NCI-H2081 (cell line): ENCODE measurements around the gene NYNRIN.
"Not testable (repeated sequence)": the region's sequence is repeated elsewhere in the genome, so short reads cannot be mapped to it uniquely, and the experiment has no call there.

Experiments used
- DNase-seq, 2 experiments: peaks; one replicate each; lab custom pipeline; 2025; lab: John Stamatoyannopoulos, UW

Gene NYNRIN

DNA sequence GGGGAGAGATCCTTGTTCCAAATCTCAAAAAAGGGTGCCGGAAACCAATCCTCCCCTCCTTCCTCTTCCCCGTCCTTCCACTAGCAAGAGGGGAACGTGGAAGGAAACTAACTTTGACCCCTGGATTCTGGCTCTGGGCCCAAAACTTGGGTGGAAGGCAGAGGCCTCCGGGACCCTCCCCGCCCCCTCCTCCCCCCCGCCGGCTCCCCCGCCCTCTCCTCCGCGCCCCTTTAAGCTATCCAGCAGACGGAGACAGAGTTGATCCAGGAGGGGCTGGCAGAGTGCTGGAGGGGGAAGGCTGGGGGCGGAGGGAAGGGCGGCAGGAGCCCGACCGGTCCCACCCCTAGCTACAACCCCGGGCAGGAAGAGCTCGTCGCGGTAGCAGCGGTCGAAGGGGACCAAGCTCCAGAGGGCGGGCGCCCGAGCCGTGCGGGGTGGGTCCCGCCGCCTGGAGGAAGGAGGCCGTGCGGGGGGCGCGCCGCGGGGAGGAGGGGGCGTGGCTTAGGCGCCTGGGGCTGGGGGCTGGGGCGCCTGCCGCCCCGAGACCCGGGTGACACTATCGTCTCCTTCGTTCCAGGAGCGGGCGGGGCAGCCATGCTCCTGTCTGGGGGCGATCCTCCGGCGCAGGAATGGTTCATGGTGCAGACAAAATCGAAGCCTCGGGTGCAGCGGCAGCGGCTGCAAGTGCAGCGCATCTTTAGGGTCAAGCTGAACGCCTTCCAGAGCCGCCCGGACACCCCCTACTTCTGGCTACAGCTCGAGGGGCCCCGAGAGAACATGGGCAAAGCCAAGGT, at the start of gene NYNRIN:
TSS of gene NYNRIN (plus strand) at position 351 of the 794 bp plus-strand sequence. CDS start at position 595, 244 bp downstream.
- peak; percentile 4 to 8 for DNase-seq

DNA sequence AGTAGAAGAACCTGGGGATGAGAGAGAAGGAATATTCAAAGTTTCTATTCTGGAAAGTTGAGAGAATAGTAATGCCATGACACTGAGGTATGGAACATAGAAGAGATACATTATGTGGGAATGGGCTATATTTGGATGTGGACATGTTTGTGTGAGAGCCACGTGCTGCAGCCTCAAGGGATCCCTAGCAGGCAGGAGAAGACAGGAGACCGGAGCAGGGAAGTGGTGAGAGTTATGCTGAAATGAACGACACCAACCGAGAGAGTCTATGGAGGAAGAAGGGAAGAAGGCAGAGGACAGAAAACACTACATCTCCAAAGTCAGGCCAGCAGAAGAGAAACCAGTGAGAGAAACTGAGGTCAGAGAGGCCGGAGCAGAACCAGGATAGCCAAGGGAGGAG, 49.1 kb upstream of the NYNRIN start:
- no peak for DNase-seq

DNA sequence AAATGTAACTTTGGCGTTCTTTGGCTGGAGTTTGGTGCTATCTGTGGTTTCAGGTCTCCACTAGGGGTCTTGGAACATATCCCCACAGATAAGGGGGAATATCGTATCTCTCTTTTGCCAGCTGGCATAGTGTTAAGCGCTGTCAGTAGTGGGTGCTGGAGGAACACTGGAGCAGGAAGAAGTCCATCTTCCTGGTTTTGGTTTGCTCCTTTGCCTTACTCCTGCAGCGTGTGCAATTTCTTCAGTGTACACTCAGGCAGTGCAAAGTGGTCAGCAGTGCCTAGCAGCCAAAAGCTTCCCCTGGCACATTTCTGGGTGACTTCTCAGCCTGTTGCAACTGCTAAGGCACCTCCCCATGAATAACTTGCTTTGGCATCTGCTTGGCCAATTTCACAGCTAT, 47.3 kb upstream of the NYNRIN start:
- no peak for DNase-seq

- no peak for DNase-seq
Measured at GRCh38 chr14:24353559-24354481, 45.0 kb upstream of the NYNRIN start.

GRCh38 chr14:24354482-24354825, 44.3 kb upstream of the NYNRIN start:
- DNase-seq, result not testable (repeated sequence)

- DNase-seq, result no peak
Measured at GRCh38 chr14:24355009-24355408, 43.8 kb upstream of the NYNRIN start.

DNA sequence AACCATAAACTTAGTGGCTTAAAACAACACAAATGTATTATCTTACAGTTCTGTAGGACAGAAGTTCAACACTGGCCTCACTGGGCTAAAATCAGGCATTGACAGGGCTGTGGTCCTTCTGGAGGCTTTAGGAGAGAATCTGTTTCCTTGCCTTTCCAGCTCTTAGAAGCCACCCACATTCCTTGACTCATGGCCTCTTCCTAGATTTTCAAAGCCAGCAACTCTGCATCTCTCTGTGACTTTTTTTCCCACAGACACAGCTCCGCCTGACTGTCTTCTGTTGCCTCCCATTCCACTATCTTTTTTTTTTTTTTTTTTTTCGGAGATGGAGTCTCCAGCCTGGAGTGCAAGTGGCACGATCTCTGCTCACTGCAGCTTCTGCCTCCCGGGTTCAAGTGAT, 42.6 kb upstream of the NYNRIN start:
- DNase-seq, result no peak

- DNase-seq, result no peak
Measured at GRCh38 chr14:24360281-24360680, 38.5 kb upstream of the NYNRIN start.

GRCh38 chr14:24361326-24361725, 37.5 kb upstream of the NYNRIN start:
- no peak for DNase-seq

- DNase-seq, result no peak
Measured at GRCh38 chr14:24362241-24362960, 36.4 kb upstream of the NYNRIN start.

- no peak for DNase-seq
Measured at GRCh38 chr14:24363401-24363800, 35.4 kb upstream of the NYNRIN start.

- DNase-seq, result no peak
Measured at GRCh38 chr14:24364841-24365240, 34.0 kb upstream of the NYNRIN start.

- DNase-seq, result peak; percentile 17 to 56
Measured at GRCh38 chr14:24365600-24366412, 33.0 kb upstream of the NYNRIN start.

- DNase-seq, result no peak
Measured at GRCh38 chr14:24366413-24366720, 32.4 kb upstream of the NYNRIN start.

GRCh38 chr14:24366721-24367513, 31.9 kb upstream of the NYNRIN start:
- DNase-seq, result peak; percentile 98

DNA sequence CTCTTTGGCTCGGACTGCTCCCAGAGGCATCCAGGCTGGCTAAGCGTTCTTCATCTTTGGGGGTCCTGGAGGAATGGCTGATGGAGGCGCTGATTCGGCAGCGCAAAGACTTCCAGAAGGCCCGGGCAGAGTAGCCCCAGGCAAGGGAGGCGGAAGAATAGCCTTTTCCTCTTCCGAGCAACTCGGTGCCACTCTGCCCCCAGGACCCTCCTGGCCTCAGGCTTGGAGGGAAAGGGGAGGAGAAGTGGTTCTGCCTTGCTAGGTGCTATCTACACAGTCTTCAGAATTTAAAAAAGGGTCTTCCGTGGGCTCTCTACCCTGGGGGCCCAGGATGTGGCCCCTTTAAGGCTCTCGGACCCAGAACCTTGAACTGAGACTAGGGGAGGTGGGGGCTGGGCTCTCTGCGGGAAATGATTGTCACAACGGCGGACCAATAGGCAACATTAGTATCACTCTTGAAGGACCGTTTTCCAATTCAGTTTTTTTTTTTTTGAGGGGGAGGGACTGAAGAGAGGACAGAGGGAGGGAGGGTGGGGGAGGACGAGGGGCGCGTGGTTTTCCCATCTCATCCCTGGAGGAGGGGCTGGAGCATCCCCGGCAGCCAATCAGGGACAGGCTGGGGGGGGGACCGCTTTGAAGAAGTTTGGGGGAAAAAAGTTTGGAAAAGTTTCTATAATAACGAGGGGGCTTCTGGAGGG, 31.1 kb upstream of the NYNRIN start, which contains the start of gene NFATC4:
TSS of gene NFATC4 (plus strand) at position 671 of the 698 bp plus-strand sequence. CDS start 157 bp downstream, outside the sequence.
- DNase-seq, result peak; percentile 70 to 83

DNA sequence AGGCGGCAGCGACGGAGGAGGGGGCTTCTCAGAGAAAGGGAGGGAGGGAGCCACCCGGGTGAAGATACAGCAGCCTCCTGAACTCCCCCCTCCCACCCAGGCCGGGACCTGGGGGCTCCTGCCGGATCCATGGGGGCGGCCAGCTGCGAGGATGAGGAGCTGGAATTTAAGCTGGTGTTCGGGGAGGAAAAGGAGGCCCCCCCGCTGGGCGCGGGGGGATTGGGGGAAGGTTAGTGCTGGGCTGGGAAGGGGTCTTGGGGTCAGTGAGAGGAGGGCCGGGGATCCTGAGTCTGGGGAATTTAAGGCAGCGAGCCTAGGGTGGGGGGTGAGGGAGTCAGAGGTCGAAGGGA, 30.6 kb upstream of the NYNRIN start:
- no peak for DNase-seq

- peak; percentile 41 to 52 for DNase-seq
Measured at GRCh38 chr14:24368562-24369252, 30.1 kb upstream of the NYNRIN start.

DNA sequence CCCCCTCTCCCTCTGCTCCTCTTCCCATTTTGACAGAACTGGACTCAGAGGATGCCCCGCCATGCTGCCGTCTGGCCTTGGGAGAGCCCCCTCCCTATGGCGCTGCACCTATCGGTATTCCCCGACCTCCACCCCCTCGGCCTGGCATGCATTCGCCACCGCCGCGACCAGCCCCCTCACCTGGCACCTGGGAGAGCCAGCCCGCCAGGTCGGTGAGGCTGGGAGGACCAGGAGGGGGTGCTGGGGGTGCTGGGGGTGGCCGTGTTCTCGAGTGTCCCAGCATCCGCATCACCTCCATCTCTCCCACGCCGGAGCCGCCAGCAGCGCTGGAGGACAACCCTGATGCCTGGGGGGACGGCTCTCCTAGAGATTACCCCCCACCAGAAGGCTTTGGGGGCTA, 29.3 kb upstream of the NYNRIN start:
- DNase-seq, result no peak
